HG03097 (cell line): ENCODE measurements around the gene THAP10.

Experiments
- ATAC-seq: cut with Tn5 transposase; IDR thresholded peaks from one replicate; pipeline ENCODE4 v1.9.1; 2021; ENCODE audit not compliant: unreplicated experiment, low FRiP score

THAP10 gene

GRCh38 chr15:70855764-70856163, 36.5 kb downstream of the THAP10 start:
- no peak for ATAC-seq

GRCh38 chr15:70854666-70854976, 37.6 kb downstream of the THAP10 start:
- ATAC-seq: no peak

- no peak for ATAC-seq
These were observed 38.1 kb downstream of the THAP10 start, which contains the start of gene LARP6 for GRCh38 chr15:70853973-70854665. Gene LARP6 (minus strand): TSS chr15:70854157. CDS start chr15:70854088, 69 bp downstream.

- no peak for ATAC-seq
These were observed 38.8 kb downstream of the THAP10 start for GRCh38 chr15:70853318-70853972.

- no peak for ATAC-seq
These were observed 39.5 kb downstream of the THAP10 start for GRCh38 chr15:70852501-70853317.

- ATAC-seq: no peak
These were observed 40.3 kb downstream of the THAP10 start for GRCh38 chr15:70851889-70852288.

GRCh38 chr15:70845602-70846360, 46.5 kb downstream of the THAP10 start:
- ATAC-seq: no peak

- ATAC-seq: no peak
These were observed 54.8 kb downstream of the THAP10 start for GRCh38 chr15:70837476-70837875.

GRCh38 chr15:70835841-70836240, 56.4 kb downstream of the THAP10 start:
- ATAC-seq: no peak

- no peak for ATAC-seq
These were observed 56.8 kb downstream of the THAP10 start for GRCh38 chr15:70835415-70835814.

GRCh38 chr15:70834999-70835398, 57.2 kb downstream of the THAP10 start:
- ATAC-seq: no peak

GRCh38 chr15:70833861-70834765, 58.1 kb downstream of the THAP10 start:
- no peak for ATAC-seq

GRCh38 chr15:70833422-70833821, 58.8 kb downstream of the THAP10 start:
- no peak for ATAC-seq

GRCh38 chr15:70832176-70832575, 60.1 kb downstream of the THAP10 start:
- no peak for ATAC-seq
